ENCODE data around the gene IL17RA.

DNA sequence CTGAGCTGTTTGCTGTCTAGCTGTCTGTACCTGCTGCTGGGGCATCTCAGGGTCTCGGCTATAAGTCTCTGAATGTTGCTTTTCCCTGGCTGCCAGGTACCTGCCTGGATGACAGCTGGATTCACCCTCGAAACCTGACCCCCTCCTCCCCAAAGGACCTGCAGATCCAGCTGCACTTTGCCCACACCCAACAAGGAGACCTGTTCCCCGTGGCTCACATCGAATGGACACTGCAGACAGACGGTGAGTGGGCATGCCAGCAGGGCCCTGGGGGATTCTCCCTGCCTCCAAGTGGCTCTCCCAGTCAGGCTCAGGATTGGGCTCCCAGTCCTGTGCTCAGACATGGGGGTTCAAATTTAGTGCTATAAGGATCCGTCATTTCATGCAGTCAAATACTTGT is 12.9 kb downstream of the IL17RA start:
- TF ChIP-seq EP300 (IDR thresholded peaks at IDR 0.05) (no peak), POLR2A (IDR thresholded peaks at IDR 0.05) (no peak), POLR2AphosphoS5 (IDR thresholded peaks at IDR 0.05) (no peak)
- TF ChIP-seq, protein P1, sequence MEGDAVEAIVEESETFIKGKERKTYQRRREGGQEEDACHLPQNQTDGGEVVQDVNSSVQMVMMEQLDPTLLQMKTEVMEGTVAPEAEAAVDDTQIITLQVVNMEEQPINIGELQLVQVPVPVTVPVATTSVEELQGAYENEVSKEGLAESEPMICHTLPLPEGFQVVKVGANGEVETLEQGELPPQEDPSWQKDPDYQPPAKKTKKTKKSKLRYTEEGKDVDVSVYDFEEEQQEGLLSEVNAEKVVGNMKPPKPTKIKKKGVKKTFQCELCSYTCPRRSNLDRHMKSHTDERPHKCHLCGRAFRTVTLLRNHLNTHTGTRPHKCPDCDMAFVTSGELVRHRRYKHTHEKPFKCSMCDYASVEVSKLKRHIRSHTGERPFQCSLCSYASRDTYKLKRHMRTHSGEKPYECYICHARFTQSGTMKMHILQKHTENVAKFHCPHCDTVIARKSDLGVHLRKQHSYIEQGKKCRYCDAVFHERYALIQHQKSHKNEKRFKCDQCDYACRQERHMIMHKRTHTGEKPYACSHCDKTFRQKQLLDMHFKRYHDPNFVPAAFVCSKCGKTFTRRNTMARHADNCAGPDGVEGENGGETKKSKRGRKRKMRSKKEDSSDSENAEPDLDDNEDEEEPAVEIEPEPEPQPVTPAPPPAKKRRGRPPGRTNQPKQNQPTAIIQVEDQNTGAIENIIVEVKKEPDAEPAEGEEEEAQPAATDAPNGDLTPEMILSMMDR (IDR thresholded peaks at IDR 0.05): no peak
